T-helper 2 cell treated with Interferon-gamma antibody and Interleukin-4, amounts not matched to agents 100 ng/mL and 5 ng/mL, for 36 hours (primary cell): ENCODE results near the gene BACE2. TPM values are rescaled to one million over a fixed set of nuclear protein-coding genes. Genes with fewer than 3 reads are reported as not detected.
"Not testable (repeated sequence)": the region's sequence is repeated elsewhere in the genome, so short reads cannot be mapped to it uniquely, and the experiment has no call there.

Experiments
- intact Hi-C: fragments of 100-400 bp; cut with micrococcal nuclease; formaldehyde crosslinking; loops from one replicate; pipeline ENCODE4 v1.15.1; 2023
- total RNA-seq: library from RNA; stranded (reverse); gene quantifications from 2 replicates; pipeline ENCODE4 v1.2.3, GENCODE V29; 2022

The BACE2 gene
- total RNA-seq, 1 donor from 2014 or later: 5.5 TPM

- intact Hi-C loops: no loop called here
Observed at GRCh38 chr21:41182547-41182946, 14.6 kb downstream of the BACE2 start.

- intact Hi-C loops: no loop called here
Observed at GRCh38 chr21:41183575-41183974, 15.6 kb downstream of the BACE2 start.

- intact Hi-C loops: no loop called here
Observed at GRCh38 chr21:41185802-41186201, 17.8 kb downstream of the BACE2 start.

- intact Hi-C loops: no loop called here
Observed at GRCh38 chr21:41186755-41187536, 19.0 kb downstream of the BACE2 start.

- intact Hi-C loops: no loop called here
Observed at GRCh38 chr21:41187537-41188025, 19.6 kb downstream of the BACE2 start.

GRCh38 chr21:41188486-41189149 is 20.7 kb downstream of the BACE2 start:
- intact Hi-C loops: no loop called here

GRCh38 chr21:41189150-41189745 is 21.3 kb downstream of the BACE2 start:
- intact Hi-C loops: no loop called here

GRCh38 chr21:41192552-41192951 is 24.6 kb downstream of the BACE2 start:
- intact Hi-C loops: not testable (repeated sequence)

GRCh38 chr21:41195311-41195710 is 27.4 kb downstream of the BACE2 start:
- intact Hi-C loops: no loop called here

- intact Hi-C loops: no loop called here
Observed at GRCh38 chr21:41196993-41197392, 29.0 kb downstream of the BACE2 start.

GRCh38 chr21:41197582-41197981 is 29.6 kb downstream of the BACE2 start:
- intact Hi-C loops: no loop called here

GRCh38 chr21:41198647-41199046 is 30.7 kb downstream of the BACE2 start:
- intact Hi-C loops: not testable (repeated sequence)

- intact Hi-C loops: no loop called here
Observed at GRCh38 chr21:41199123-41199522, 31.2 kb downstream of the BACE2 start.

GRCh38 chr21:41199588-41199987 is 31.6 kb downstream of the BACE2 start:
- intact Hi-C loops: no loop called here

- intact Hi-C loops: no loop called here
Observed at GRCh38 chr21:41201385-41201784, 33.4 kb downstream of the BACE2 start.

GRCh38 chr21:41204736-41205135 is 36.8 kb downstream of the BACE2 start:
- intact Hi-C loops: no loop called here

GRCh38 chr21:41207401-41208375 is 39.7 kb downstream of the BACE2 start:
- intact Hi-C loops: no loop called here

- intact Hi-C loops: no loop called here
Observed at GRCh38 chr21:41208376-41208763, 40.4 kb downstream of the BACE2 start.

GRCh38 chr21:41209016-41209619 is 41.2 kb downstream of the BACE2 start:
- intact Hi-C loops: no loop called here

GRCh38 chr21:41210426-41211059 is 42.6 kb downstream of the BACE2 start:
- intact Hi-C loops: no loop called here
